ENCODE data around the gene CKMT2. TPM values are rescaled to one million over a fixed set of nuclear protein-coding genes. Genes with fewer than 3 reads are reported as not detected.

The CKMT2 gene
- total and polyA plus RNA-seq, 2 donors from 2014 or later = 3.7 to 55.8 TPM

GRCh38 chr5:81191726-81192372 lies 41.3 kb upstream of the CKMT2 start:
- TF ChIP-seq CTCF (IDR thresholded peaks at IDR 0.05; ENCODE audit: borderline replicate concordance, extremely low read depth, insufficient read depth) = no peak
- no peak overlapping the region for H3K27ac ChIP-seq (ENCODE audit: low read depth in 2 of 2, low read length in 2 of 2)
- no peaks in the 10 kb centered on the region for H3K9me3 ChIP-seq (ENCODE audit: control insufficient read depth in 2 of 3, insufficient read depth in 1 of 3, low read length in 3 of 3)
- FAIRE-seq (no peak), DNase-seq (no peak)
- no peaks in the 10 kb centered on the region for H3K4me1 ChIP-seq (ENCODE audit: control insufficient read depth in 2 of 3, insufficient read depth in 2 of 3, low read depth in 1 of 3, low read length in 3 of 3)
- no peaks in the 10 kb centered on the region for H3K36me3 ChIP-seq (ENCODE audit: control insufficient read depth in 2 of 3, insufficient read depth in 3 of 3, low read length in 3 of 3)
- H3K4me3 ChIP-seq (ENCODE audit: low read length in 3 of 3) = no peak overlapping the region
- intact Hi-C loops (cut with DNase I) = no loop called here
- no peaks in the 10 kb centered on the region for H3K27me3 ChIP-seq (ENCODE audit: control insufficient read depth, insufficient read depth, low read length)
- no peak overlapping the region for H3K9ac ChIP-seq (ENCODE audit: low read length in 3 of 3)

GRCh38 chr5:81192373-81192750 lies 40.8 kb upstream of the CKMT2 start:
- Histone ChIP-seq H3K4me1 (ENCODE audit: control insufficient read depth in 2 of 3, insufficient read depth in 2 of 3, low read depth in 1 of 3, low read length in 3 of 3) (no peaks in the 10 kb centered on the region), H3K27me3 (ENCODE audit: control insufficient read depth, insufficient read depth, low read length) (no peaks in the 10 kb centered on the region), H3K9ac (ENCODE audit: low read length in 3 of 3) (no peak overlapping the region), H3K9me3 (ENCODE audit: control insufficient read depth in 2 of 3, insufficient read depth in 1 of 3, low read length in 3 of 3) (no peaks in the 10 kb centered on the region), H3K36me3 (ENCODE audit: control insufficient read depth in 2 of 3, insufficient read depth in 3 of 3, low read length in 3 of 3) (no peaks in the 10 kb centered on the region), H3K4me3 (ENCODE audit: low read length in 3 of 3) (no peak overlapping the region), H3K27ac (ENCODE audit: low read depth in 2 of 2, low read length in 2 of 2) (no peak overlapping the region)
- intact Hi-C loops (cut with DNase I) = no loop called here
- DNase-seq (no peak), FAIRE-seq (no peak)
- no peak for TF ChIP-seq CTCF (IDR thresholded peaks at IDR 0.05; ENCODE audit: borderline replicate concordance, extremely low read depth, insufficient read depth)

- Histone ChIP-seq H3K27me3 (ENCODE audit: control insufficient read depth, insufficient read depth, low read length) (no peaks in the 10 kb centered on the region), H3K9ac (ENCODE audit: low read length in 3 of 3) (no peak overlapping the region), H3K9me3 (ENCODE audit: control insufficient read depth in 2 of 3, insufficient read depth in 1 of 3, low read length in 3 of 3) (no peaks in the 10 kb centered on the region), H3K4me1 (ENCODE audit: control insufficient read depth in 2 of 3, insufficient read depth in 2 of 3, low read depth in 1 of 3, low read length in 3 of 3) (no peaks in the 10 kb centered on the region), H3K27ac (ENCODE audit: low read depth in 2 of 2, low read length in 2 of 2) (no peak overlapping the region), H3K36me3 (ENCODE audit: control insufficient read depth in 2 of 3, insufficient read depth in 3 of 3, low read length in 3 of 3) (no peaks in the 10 kb centered on the region), H3K4me3 (ENCODE audit: low read length in 3 of 3) (no peak overlapping the region)
- intact Hi-C loops (cut with DNase I) = no loop called here
- DNase-seq (peak; percentile 85 to 91 (median 86)), FAIRE-seq (peak; percentile 29)
- peak; percentile 70 for TF ChIP-seq CTCF (IDR thresholded peaks at IDR 0.05; ENCODE audit: borderline replicate concordance, extremely low read depth, insufficient read depth)
These were observed 38.3 kb upstream of the CKMT2 start for GRCh38 chr5:81194633-81195334.
